ENCODE results near the gene PLEKHA5. TPM values are rescaled to one million over a fixed set of nuclear protein-coding genes. Genes with fewer than 3 reads are reported as not detected.
"Not testable (repeated sequence)": the region's sequence is repeated elsewhere in the genome, so short reads cannot be mapped to it uniquely, and the experiment has no call there.

The PLEKHA5 gene
- total RNA-seq, 1 donor from 2014 or later = 232 TPM

- peak overlapping the region; percentile 59 for H3K27ac Mint-ChIP-seq
- no peaks in the 10 kb centered on the region for H3K9me3 Mint-ChIP-seq (ENCODE audit: low read depth)
- no peaks in the 10 kb centered on the region for H3K27me3 Mint-ChIP-seq
- no peak for DNase-seq (ENCODE audit: low spot score, unreplicated experiment)
- peaks cover 39% of the 10 kb centered on the region for H3K36me3 Mint-ChIP-seq (ENCODE audit: insufficient read depth)
- no peaks in the 10 kb centered on the region for H3K4me1 Mint-ChIP-seq (ENCODE audit: low read depth)
- TF ChIP-seq CTCF (IDR thresholded peaks at IDR 0.05; ENCODE audit: unreplicated experiment) = no peak
- no peak overlapping the region for H3K4me3 Mint-ChIP-seq (ENCODE audit: low read depth)
These were observed 253.0 kb downstream of the PLEKHA5 start for GRCh38 chr12:19382563-19382962.

- no peak for TF ChIP-seq CTCF (IDR thresholded peaks at IDR 0.05; ENCODE audit: unreplicated experiment)
- Mint-ChIP-seq H3K27me3 (no peaks in the 10 kb centered on the region), H3K36me3 (ENCODE audit: insufficient read depth) (peaks cover 17% of the 10 kb centered on the region), H3K27ac (no peak overlapping the region), H3K9me3 (ENCODE audit: low read depth) (no peaks in the 10 kb centered on the region), H3K4me3 (ENCODE audit: low read depth) (no peak overlapping the region), H3K4me1 (ENCODE audit: low read depth) (no peaks in the 10 kb centered on the region)
- no peak for DNase-seq (ENCODE audit: low spot score, unreplicated experiment)
These were observed 257.6 kb downstream of the PLEKHA5 start for GRCh38 chr12:19387161-19387560.

GRCh38 chr12:19388131-19388549 is 258.6 kb downstream of the PLEKHA5 start:
- no peak overlapping the region for H3K27ac Mint-ChIP-seq
- peaks cover 15% of the 10 kb centered on the region for H3K36me3 Mint-ChIP-seq (ENCODE audit: insufficient read depth)
- H3K9me3 Mint-ChIP-seq (ENCODE audit: low read depth) = no peaks in the 10 kb centered on the region
- TF ChIP-seq CTCF (IDR thresholded peaks at IDR 0.05; ENCODE audit: unreplicated experiment) = no peak
- DNase-seq (ENCODE audit: low spot score, unreplicated experiment) = no peak
- no peak overlapping the region for H3K4me3 Mint-ChIP-seq (ENCODE audit: low read depth)
- no peaks in the 10 kb centered on the region for H3K4me1 Mint-ChIP-seq (ENCODE audit: low read depth)
- H3K27me3 Mint-ChIP-seq = no peaks in the 10 kb centered on the region

- H3K36me3 Mint-ChIP-seq (ENCODE audit: insufficient read depth) = peaks cover 8% of the 10 kb centered on the region
- TF ChIP-seq CTCF (IDR thresholded peaks at IDR 0.05; ENCODE audit: unreplicated experiment) = no peak
- H3K4me1 Mint-ChIP-seq (ENCODE audit: low read depth) = no peaks in the 10 kb centered on the region
- H3K27ac Mint-ChIP-seq = no peak overlapping the region
- no peak for DNase-seq (ENCODE audit: low spot score, unreplicated experiment)
- no peaks in the 10 kb centered on the region for H3K9me3 Mint-ChIP-seq (ENCODE audit: low read depth)
- H3K27me3 Mint-ChIP-seq = no peaks in the 10 kb centered on the region
- H3K4me3 Mint-ChIP-seq (ENCODE audit: low read depth) = no peak overlapping the region
These were observed 260.6 kb downstream of the PLEKHA5 start for GRCh38 chr12:19390051-19390598.

GRCh38 chr12:19392644-19393043 is 263.1 kb downstream of the PLEKHA5 start:
- H3K27ac Mint-ChIP-seq = peak overlapping the region; percentile 70
- not testable (repeated sequence) for H3K9me3 Mint-ChIP-seq (ENCODE audit: low read depth); H3K4me1 Mint-ChIP-seq (ENCODE audit: low read depth); DNase-seq (ENCODE audit: low spot score, unreplicated experiment); H3K4me3 Mint-ChIP-seq (ENCODE audit: low read depth); H3K27me3 Mint-ChIP-seq; H3K36me3 Mint-ChIP-seq (ENCODE audit: insufficient read depth)

- Mint-ChIP-seq H3K9me3 (ENCODE audit: low read depth) (no peaks in the 10 kb centered on the region), H3K4me3 (ENCODE audit: low read depth) (no peak overlapping the region), H3K27ac (no peak overlapping the region), H3K36me3 (ENCODE audit: insufficient read depth) (no peaks in the 10 kb centered on the region), H3K27me3 (no peaks in the 10 kb centered on the region), H3K4me1 (ENCODE audit: low read depth) (no peaks in the 10 kb centered on the region)
- no peak for DNase-seq (ENCODE audit: low spot score, unreplicated experiment)
- no peak for TF ChIP-seq CTCF (IDR thresholded peaks at IDR 0.05; ENCODE audit: unreplicated experiment)
These were observed 264.9 kb downstream of the PLEKHA5 start for GRCh38 chr12:19394385-19394784.
